GM21576 (cell line): ENCODE data around the gene ZBTB38.

Experiments
- ATAC-seq: cut with Tn5 transposase; IDR thresholded peaks from one replicate; pipeline ENCODE4 v1.9.1; 2021; ENCODE audit warnings: mild to moderate bottlenecking, moderate library complexity; ENCODE audit not compliant: unreplicated experiment

Gene ZBTB38

GRCh38 chr3:141336672-141337522 is 31.4 kb upstream of the ZBTB38 start:
- peak; percentile 88 for ATAC-seq

DNA sequence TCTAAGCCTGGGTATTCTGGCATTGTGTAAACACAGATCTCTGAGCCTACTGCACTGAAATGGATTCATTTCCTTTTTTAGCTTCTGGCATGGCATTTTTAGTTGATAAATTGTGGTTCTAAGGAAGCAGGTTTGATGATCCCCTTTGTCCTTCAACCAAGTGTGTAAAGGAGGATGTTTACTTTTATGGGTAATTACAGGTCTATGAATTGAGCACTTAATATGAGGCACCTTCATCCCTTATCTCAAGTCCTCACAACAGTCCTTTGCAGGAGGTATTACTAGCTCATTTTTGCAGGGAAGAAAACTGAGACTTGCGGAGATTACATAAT is 30.8 kb upstream of the ZBTB38 start:
- no peak for ATAC-seq

DNA sequence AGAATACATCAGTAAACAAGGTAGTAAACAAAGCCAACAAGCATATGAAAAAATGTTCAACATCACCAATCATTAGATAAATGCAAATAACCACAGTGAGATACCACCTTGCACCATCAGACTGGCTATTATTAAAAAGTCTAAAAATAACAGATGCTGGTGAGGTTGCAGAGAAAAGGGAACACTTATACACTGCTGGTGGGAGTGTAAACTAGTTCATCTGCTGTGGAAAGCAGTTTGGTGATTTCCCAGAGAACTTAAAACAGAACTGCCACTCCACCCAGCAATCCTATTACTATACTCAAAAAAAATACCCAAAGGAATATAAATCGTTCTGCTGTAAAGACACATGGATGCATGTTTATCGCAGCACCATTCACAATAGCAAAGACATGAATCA is 30.3 kb upstream of the ZBTB38 start:
- ATAC-seq: no peak

DNA sequence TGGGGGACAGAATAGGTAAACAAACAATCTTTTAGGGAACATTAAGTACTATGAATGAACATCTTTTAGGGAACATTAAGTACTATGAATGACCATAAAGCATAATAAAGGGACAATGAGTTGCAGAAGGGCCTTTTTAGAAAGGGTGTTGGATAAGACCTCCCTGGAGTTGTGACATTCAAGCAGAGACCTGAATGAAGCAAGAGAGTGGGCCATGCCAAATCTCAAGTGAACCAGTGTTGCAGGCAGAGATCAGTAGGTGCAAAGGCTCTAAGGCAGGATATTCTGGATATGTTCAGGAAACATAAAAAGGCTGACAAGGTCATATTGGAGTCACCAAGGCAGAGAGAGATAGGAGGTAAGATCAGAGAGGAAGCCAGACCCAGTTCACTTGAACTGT is 29.4 kb upstream of the ZBTB38 start:
- no peak for ATAC-seq

DNA sequence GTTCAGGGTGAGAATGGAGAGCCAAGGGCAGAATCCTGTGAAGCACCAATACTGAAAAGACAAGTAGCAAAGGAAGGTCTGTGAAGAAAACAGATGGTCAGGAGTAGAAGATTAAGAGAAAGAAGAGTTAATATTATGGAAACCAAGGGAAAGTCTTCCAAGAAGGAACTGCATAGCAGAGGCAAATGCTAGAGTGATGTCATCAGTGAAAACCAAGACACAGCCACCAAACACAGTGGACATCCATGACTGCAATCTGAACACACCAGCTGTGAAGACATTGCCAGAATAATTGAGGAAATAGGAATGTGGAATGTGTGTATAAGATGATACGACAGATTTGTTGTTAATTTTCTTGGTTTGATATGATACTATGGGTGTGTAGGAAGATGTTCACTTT is 26.8 kb upstream of the ZBTB38 start:
- no peak for ATAC-seq

DNA sequence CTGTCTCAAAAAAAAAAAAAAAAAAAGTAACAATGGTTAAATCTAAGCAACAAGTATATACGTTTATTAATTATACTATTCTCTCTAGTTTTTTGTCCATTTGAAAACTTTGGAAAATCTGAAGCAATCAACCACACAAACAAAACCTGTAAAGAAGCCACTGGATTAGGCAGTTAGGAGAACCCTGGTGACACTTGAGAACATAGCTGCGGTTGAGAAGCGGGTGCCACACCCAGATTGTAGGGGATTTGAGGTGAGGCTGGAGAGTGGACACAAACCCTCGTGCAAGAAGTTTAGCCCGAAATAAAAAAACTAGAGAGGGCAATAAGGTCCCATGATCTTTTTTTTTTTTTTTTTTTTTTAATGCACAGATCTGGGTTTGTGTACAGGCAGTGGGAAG is 25.9 kb upstream of the ZBTB38 start:
- ATAC-seq: no peak

- no peak for ATAC-seq
Observed at GRCh38 chr3:141343077-141343476, 25.2 kb upstream of the ZBTB38 start.

- ATAC-seq: no peak
Observed at GRCh38 chr3:141343865-141344271, 24.4 kb upstream of the ZBTB38 start.

- ATAC-seq: no peak
Observed at GRCh38 chr3:141345528-141345927, 22.8 kb upstream of the ZBTB38 start.

GRCh38 chr3:141346007-141346406 is 22.3 kb upstream of the ZBTB38 start:
- ATAC-seq: no peak

DNA sequence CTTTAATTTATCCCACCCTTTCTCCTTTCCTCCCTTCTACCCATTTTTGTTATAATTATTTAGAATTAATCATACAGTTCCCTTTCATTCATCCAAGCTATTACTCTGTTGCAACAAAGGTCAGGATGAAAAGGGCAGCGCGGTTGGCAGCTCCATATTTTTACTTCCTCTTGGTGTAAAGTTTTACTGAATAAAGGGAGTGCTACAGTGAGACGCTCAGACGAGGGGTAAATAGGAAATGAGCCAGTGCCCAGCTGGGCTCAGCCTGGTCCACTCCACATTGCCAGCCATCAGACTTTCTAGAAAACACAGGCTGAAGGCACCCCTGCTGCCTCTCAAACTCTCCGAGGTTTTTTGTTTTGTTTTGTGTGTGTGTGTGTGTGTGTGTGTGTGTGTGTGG is 21.9 kb upstream of the ZBTB38 start:
- ATAC-seq: no peak

DNA sequence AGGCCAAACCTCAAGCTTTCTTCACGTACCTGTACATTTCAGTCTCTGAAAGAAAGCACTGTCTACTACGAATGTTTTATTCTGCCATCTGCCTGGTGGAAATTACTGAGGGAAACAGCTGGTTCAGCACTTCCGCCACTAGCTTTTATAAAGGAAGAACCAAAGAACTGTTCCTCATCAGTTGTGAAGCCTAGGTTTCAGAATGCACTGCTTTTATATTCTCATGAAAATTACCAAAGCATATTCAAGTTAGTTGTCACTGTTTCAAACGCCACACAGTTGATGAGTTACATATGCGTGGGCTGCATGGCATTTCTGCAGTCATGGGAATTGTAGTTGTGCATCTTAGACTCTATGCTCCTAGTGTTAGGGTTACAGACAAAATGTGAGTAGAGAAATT is 21.5 kb upstream of the ZBTB38 start:
- no peak for ATAC-seq

- no peak for ATAC-seq
Observed at GRCh38 chr3:141348837-141349236, 19.5 kb upstream of the ZBTB38 start.

GRCh38 chr3:141349711-141350110 is 18.6 kb upstream of the ZBTB38 start:
- no peak for ATAC-seq

GRCh38 chr3:141350666-141351065 is 17.6 kb upstream of the ZBTB38 start:
- ATAC-seq: no peak

DNA sequence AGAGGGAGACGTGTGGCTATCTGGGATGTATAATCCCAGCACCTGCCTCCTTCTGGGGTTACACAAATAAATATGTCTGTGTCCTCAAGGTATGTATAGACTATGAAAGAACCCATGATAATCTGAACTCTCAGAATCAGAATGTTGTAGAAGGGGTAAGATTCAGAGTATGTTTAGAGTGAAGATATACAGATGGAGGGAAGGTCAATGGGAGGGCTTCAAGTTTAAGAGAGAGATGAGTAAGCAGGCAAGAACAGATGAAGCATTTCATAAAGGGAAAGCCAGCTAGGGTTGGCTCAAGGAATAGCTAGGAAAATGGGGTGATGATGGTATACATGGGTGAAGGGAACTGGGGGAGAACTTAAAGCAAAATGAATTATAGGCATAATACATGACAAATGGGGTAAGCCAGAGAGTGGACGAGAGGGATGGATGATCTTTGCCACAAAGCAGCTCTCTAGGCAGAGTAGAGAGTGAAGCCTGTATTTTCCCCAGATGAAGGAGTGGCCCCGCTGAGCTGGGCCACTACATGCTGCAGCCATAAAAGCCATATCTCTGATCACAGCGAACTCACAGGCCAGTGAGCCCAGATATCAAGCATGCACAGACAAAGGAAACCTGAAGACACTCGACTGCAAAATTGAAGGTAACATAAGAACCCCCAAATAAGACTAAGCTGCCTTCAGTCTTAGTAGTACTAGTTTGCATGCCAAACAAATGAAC is 15.9 kb upstream of the ZBTB38 start:
- ATAC-seq: no peak

DNA sequence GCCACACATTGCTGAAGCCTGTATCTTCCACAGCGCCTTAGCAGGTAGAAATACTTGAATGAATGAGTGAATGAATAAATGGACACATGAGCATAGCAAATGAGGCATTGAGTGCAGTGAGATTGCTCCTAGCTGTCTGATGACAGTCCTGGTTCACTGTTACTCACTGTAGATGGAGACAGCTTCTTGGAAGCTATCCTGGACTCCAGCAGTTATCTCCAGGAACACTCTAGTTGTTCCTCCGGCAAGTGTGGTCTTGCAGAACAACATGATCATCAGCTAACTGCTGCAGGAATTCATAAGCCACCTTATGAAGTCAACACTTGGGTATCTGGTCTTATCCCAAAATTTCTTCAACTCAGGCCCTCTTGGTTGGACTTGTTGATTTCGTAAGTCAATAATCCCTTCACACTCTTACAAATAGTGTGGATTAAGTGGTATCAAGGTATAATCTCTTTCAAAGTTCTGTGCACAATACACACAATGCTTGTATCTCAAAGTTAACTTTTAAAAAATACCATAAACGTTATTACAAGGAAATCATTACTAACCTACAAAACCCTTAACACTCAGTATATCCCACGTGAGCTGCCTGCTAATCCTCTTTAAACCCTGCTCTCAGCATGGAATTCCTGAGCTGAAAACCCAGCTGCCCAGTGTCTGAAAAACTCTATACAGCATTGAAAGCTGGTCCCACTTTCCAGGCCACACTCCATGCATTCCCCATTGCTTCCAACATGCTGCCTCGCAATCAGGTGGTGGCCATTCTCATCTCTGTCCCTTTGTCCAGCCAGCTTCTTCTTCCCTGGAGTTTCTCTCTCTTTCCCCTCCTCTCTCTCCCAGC is 14.4 kb upstream of the ZBTB38 start:
- ATAC-seq: no peak

- no peak for ATAC-seq
Observed at GRCh38 chr3:141354517-141354916, 13.8 kb upstream of the ZBTB38 start.

GRCh38 chr3:141355242-141355641 is 13.1 kb upstream of the ZBTB38 start:
- no peak for ATAC-seq

DNA sequence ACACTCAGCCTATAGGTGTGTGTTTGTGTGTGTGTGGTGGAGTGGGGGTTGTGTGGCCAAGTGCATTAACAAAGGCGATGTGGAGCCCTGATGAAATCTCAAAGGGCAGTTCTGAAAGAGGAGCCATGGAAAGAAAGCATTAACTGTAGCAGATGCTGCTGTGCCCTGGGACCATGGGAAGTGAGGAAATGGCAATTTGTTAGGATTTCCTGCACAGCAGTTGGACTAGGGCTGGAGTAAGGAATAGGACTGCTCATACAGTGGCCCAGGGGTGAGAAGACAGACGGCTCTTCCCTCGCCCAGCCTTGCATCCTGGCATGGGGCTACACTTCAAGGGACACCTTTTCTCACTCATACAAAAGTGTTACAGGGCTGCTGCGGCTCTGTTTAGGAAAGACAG is 12.3 kb upstream of the ZBTB38 start:
- no peak for ATAC-seq

- ATAC-seq: peak; percentile 81
Observed at GRCh38 chr3:141360888-141361598, 7.3 kb upstream of the ZBTB38 start.
